Endodermal cell (in vitro differentiated cells): ENCODE data around the gene SLC2A2. TPM values are rescaled to one million over a fixed set of nuclear protein-coding genes. Genes with fewer than 3 reads are reported as not detected.

Source experiments
- DNase-seq: peaks from one replicate; pipeline ENCODE4 v3.0.0-alpha.2; 2017
- H3K27ac ChIP-seq: 2 replicates; pipeline ENCODE4 v1.5.1; 2013; ENCODE audit warnings: mild to moderate bottlenecking, low read depth, low read length, moderate library complexity
- H3K27me3 ChIP-seq: 2 replicates; pipeline ENCODE4 v1.6.1; 2013; ENCODE audit warnings: mild to moderate bottlenecking, low read length, moderate library complexity; ENCODE audit not compliant: insufficient read depth, control insufficient read depth, poor library complexity, severe bottlenecking
- H3K36me3 ChIP-seq: 2 replicates; pipeline ENCODE4 v1.7.0; 2013; ENCODE audit warnings: mild to moderate bottlenecking, low read length, moderate library complexity; ENCODE audit not compliant: control insufficient read depth, insufficient read depth
- H3K4me1 ChIP-seq: one replicate; pipeline ENCODE4 v1.7.0; 2013; ENCODE audit warnings: low read length; ENCODE audit not compliant: control insufficient read depth, insufficient read depth
- H3K4me3 ChIP-seq: 2 replicates; pipeline ENCODE4 v1.5.1; 2013; ENCODE audit warnings: mild to moderate bottlenecking, low read length, moderate library complexity
- H3K9ac ChIP-seq: 2 replicates; pipeline ENCODE4 v1.6.1; 2013; ENCODE audit warnings: mild to moderate bottlenecking, low read length, moderate library complexity; ENCODE audit not compliant: poor library complexity, severe bottlenecking; ENCODE audit errors: extremely low read depth
- H3K9me3 ChIP-seq: 2 replicates; pipeline ENCODE4 v1.6.1; 2013; ENCODE audit warnings: mild to moderate bottlenecking, low read length, moderate library complexity; ENCODE audit not compliant: control insufficient read depth
- H3K27ac Mint-ChIP-seq: 2 replicates; pipeline ENCODE4 v1.8.0; 2020; ENCODE audit warnings: mixed read lengths
- H3K27me3 Mint-ChIP-seq: 2 replicates; pipeline ENCODE4 v1.8.0; 2021; ENCODE audit warnings: mild to moderate bottlenecking, mixed read lengths; ENCODE audit not compliant: insufficient read depth
- H3K36me3 Mint-ChIP-seq: 2 replicates; pipeline ENCODE4 v1.8.0; 2020; ENCODE audit warnings: low read depth, mixed read lengths
- H3K4me1 Mint-ChIP-seq: 2 replicates; pipeline ENCODE4 v1.8.0; 2020; ENCODE audit warnings: mixed read lengths
- H3K4me3 Mint-ChIP-seq: 2 replicates; pipeline ENCODE4 v1.8.0; 2020; ENCODE audit warnings: mild to moderate bottlenecking, moderate library complexity, mixed read lengths
- H3K9me3 Mint-ChIP-seq: 2 replicates; pipeline ENCODE4 v1.8.0; 2020; ENCODE audit warnings: mild to moderate bottlenecking, mixed read lengths
- WGBS, 2 experiments: methylation state at CpG; one replicate each; pipeline versions ENCODE4 v1.1.5 to v1.1.7; 2013; ENCODE audit warnings: missing lambda C conversion rate in 2 of 2, mixed read lengths in 1 of 2; ENCODE audit not compliant: insufficient coverage in 1 of 2, insufficient read length in 1 of 2; 5-methylcytosine and 5-hydroxymethylcytosine counted together
- total RNA-seq, 2 donors: library from RNA; stranded (reverse); fragmentation: NEBNext Ultra II Directional in 1 of 2; extraction: Animal tissue kit (Norgen Biotek cat#: 25700) in 1 of 2; gene quantifications; 2 replicates in 1 of 2; 3 replicates in 1 of 2; pipeline ENCODE4 v1.2.1, GENCODE V29; 2021
- TF ChIP-seq, protein P1 (sequence below): fragments of 200-600 bp; sonication (generic); conservative IDR thresholded peaks from 2 replicates; pipeline ENCODE4 v1.5.0; 2021; ENCODE audit warnings: antibody characterized with exemption, mild to moderate bottlenecking

Gene SLC2A2
- total RNA-seq, 2 donors from 2014 or later = 0.24 to 0.51 TPM

DNA sequence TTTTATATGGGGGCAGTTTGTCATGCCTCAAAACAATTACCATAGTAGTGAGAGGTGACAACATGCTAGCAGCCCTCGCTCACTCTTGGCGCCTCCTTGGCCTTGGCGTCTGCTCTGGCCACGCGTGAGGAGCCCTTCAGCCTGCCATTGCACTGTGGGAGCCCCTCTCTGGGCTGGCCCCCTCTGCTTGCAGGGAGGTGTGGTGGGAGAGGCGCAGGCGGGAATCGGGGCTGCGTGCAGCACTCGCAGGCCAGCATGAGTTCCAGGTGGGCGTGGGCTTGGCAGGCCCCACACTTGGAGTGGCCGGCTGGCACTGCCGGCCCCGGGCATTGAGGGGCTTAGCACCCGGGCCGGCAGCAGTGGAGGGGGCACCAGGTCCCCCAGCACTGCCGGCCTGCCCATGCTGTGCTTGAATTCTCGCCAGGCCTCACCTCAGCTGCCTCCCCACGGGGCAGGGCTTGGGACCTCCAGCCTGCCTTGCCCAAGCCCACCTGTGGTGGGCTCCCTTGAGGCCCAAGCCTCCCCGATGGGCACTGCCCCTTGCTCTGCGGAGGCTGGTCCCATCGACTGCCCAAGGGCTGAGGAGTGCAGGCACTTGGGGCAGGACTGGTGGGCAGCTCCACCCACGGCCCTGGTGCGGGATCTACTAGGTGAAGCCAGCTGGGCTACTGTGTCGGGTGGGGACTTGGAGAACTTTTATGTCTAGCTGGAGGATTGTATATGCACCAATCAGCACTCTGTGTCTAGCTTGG lies 79.3 kb downstream of the SLC2A2 start:
- peaks cover 25% of the 10 kb centered on the region for H3K9me3 ChIP-seq
- Mint-ChIP-seq H3K27me3 (peaks cover 3% of the 10 kb centered on the region), H3K4me3 (no peak overlapping the region), H3K9me3 (peaks cover 42% of the 10 kb centered on the region), H3K27ac (no peak overlapping the region), H3K4me1 (no peaks in the 10 kb centered on the region), H3K36me3 (peaks cover 4% of the 10 kb centered on the region)
- no peak for DNase-seq
- H3K27me3 ChIP-seq = no peaks in the 10 kb centered on the region
- no peak overlapping the region for H3K27ac ChIP-seq
- H3K36me3 ChIP-seq = no peaks in the 10 kb centered on the region
- H3K9ac ChIP-seq = no peak overlapping the region
- no peaks in the 10 kb centered on the region for H3K4me1 ChIP-seq
- 95 to 98% methylated on average over 7 to 25 of the region's 25 CpGs for WGBS, 2 experiments
- H3K4me3 ChIP-seq = no peak overlapping the region
- TF ChIP-seq, protein P1, sequence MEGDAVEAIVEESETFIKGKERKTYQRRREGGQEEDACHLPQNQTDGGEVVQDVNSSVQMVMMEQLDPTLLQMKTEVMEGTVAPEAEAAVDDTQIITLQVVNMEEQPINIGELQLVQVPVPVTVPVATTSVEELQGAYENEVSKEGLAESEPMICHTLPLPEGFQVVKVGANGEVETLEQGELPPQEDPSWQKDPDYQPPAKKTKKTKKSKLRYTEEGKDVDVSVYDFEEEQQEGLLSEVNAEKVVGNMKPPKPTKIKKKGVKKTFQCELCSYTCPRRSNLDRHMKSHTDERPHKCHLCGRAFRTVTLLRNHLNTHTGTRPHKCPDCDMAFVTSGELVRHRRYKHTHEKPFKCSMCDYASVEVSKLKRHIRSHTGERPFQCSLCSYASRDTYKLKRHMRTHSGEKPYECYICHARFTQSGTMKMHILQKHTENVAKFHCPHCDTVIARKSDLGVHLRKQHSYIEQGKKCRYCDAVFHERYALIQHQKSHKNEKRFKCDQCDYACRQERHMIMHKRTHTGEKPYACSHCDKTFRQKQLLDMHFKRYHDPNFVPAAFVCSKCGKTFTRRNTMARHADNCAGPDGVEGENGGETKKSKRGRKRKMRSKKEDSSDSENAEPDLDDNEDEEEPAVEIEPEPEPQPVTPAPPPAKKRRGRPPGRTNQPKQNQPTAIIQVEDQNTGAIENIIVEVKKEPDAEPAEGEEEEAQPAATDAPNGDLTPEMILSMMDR = no peak

Other genes starting within 250 kb of the SLC2A2 start
- gene RPL22L1, start 156.5 kb downstream of the SLC2A2 start, total RNA-seq = 100 to 1,000 TPM in 1 of 2 donors, 10 to 100 TPM in 1; 98.0 to 119 TPM
- gene EIF5A2, start 118.1 kb downstream of the SLC2A2 start, total RNA-seq = 10 to 100 TPM in 1 of 2 donors, 1 to 10 TPM in 1; 8.4 to 12.4 TPM